NAMALWA (cell line): Measurements from ENCODE around the gene PCSK4.

Experiments
- DNase-seq: peaks from one replicate; pipeline ENCODE4 v3.0.0-alpha.2; 2015; ENCODE audit warnings: low spot score

The PCSK4 gene

DNA sequence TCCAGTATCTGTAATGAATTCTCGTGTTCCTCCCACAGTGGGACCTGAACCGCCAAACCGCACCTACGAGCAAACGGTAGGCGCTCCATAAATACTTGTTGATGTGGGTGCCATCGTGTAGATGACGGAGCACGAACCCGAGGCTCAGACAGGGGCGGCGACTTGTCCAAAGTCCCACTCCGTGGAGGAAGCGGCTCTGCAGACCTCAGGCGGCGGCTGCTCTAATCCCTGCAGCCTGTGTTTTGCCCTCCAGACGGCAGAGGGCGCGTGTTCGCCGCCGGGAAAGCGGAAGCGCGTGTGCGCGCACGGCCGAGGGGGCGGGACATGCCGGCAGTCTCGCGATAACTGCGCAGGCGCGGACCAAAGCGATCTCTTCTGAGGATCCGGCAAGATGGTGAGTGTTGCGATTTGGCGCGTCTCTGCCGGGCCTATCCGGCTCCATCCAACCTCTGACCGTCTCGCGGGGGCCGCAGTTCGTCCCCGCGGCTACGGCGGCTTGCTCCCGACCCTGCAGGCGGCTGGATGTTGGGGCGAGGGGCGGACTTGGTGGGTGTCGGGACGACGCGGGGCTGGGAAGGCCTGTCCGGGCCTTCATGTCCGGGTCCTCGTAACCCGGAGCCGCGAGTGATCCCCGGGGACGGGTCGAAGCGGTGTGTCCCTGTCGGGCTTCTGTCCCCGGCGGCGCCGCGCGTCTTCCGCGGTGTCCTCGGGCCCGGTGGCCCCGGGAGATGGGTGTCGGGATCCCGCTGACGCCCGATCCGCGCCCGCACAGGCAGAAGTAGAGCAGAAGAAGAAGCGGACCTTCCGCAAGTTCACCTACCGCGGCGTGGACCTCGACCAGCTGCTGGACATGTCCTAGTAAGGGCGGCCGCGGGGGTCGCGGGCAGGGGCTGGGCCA lies 51.9 kb downstream of the PCSK4 start, which contains the start of gene RPS15:
RPS15 (plus strand) TSS at position 362 of the 898 bp plus-strand sequence; CDS start at position 392, 30 bp downstream.
- peak; percentile 96 for DNase-seq

DNA sequence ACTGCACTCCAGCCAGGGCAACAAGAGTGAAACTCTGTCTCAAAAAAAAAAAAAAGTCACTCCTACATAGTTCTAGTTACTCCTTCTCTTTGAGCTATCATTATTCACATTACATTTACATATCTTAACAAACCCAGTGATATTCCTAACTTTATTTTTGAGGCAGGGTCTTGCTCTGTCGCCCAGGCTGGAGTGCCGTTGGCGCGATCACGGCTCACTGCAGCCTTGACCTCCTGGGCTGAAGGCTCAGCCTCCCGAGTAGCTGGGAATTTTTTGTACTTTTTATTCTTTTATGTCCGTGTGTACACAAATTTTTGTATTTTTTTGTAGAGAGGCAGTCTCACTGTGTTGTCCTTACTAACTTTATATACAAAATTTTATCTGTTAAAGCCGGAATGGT lies 52.5 kb downstream of the PCSK4 start:
- no peak for DNase-seq

DNA sequence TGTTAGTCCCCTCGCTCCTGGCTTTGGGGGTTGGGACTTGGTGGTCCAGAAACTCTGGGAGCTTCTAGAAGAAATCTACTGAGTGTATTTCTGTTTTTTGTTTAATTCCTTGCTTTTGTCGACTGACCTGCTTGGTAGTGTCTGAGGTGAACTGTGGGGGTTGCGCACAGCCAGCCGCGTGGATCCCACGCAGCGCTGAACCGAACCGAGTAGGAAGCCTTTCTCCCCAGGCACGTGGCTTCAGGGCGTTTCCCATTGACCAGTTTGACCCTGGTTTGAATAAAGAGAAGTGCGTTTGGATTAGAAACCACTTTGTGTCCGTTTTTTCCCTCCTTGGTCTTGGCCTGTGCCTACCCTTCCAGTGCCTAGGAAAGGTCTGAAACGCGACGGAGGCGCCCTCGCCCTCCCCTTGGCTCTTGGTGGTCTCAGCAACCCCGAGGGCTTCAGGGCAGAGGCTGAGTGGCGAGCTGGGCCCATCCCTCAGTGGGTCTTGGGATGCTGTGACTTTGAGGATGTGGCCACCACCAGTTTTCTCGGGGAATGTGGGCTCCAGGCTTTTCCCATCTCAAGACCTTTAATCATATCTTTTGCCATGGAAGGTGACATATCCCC lies 54.7 kb downstream of the PCSK4 start:
- no peak for DNase-seq

DNA sequence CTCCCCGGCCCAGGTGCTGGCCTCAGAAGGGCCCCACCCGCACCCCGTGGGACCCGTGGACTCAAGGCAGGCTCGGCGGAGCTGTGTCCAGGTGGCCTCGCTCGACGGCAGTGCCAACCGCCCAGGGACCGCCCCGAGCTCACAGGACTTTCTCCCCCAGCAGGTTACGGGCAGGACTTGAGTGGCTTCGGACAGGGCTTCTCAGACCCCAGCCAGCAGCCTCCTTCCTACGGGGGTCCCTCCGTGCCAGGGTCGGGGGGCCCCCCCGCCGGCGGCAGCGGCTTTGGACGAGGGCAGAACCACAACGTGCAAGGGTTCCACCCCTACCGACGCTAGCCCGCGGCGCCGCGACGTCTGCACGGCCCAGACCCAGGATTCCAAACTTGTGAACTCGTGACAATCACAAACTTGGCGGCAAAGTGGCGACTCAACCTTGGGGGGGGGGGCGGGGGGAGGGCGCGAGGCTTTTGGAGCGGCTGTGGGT lies 55.5 kb downstream of the PCSK4 start:
- no peak for DNase-seq

DNA sequence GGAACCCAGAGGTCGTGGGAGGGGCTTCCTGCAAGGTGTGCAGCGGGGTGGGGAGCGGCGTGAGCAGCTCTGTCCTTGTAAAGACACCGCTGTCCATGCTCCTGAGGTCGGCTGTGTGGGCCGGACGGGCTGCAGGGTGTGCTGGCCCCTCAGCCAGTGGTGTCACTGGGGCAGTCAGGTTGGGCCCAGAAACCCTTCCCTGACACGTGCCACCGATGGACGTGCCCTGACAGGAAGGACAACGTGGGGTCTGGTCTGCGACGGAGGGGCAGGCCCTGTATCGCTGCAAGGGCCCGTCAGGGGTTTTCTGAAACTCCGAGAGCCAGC lies 56.1 kb downstream of the PCSK4 start:
- no peak for DNase-seq

DNA sequence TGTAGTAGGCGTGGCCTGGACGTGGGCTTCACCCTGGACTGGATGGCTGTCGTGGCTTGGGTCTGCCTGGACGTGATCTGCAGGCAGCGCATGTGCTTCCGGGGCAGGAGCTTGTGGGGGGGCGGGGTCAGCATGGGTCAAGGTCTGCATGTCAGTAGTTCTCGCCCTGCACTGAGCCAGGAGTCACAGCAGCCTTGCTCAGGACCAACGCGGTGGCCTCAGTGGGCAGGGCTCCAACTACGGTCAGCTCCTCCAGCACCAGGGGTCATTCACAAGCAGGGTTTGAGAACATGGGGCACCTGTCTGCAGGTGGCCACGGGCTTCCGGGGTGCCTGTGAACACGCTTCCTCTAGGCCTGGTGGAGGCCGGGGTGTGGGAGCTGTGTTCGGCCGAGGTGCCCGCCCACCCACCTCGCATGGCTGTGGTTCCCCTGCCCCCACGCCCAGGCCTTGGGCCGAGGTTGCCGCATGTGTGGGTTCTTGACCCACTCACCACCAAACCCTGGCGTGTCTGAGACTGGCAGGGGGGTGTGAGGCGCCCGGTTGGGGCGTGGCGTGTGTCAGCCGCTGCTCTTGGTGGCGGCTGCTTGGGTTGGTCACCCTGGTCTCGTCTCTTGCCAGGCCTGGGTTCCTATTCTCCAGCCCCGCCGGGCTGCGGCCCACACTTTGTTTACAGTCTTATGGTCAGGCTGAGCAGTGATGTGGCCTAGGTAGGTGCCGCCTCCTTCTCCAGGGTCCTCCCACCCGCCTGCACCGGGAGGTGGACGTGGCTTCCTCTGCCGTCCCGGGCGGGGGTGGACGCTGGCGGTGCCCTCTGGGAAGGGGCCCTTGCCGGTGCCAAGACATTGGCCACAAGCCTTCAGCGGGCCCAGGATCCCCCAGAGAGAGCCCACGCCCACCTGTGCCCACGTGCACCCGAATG lies 56.8 kb downstream of the PCSK4 start:
- DNase-seq: no peak

DNA sequence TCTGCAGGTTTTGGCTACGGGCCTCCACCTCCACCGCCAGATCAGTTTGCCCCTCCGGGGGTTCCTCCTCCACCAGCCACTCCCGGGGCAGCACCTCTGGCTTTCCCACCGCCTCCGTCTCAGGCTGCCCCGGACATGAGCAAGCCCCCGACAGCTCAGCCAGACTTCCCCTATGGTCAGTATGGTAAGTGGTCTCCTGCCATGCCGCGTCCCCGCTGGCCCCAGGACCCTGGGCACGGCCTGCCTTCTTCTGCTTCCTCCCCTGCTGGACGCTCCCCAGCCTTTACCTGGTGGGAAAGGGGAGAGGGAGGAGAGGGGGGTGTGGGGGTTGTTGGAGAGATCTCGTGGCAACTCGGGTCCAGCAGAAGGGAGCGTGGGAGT lies 57.7 kb downstream of the PCSK4 start:
- DNase-seq: no peak

DNA sequence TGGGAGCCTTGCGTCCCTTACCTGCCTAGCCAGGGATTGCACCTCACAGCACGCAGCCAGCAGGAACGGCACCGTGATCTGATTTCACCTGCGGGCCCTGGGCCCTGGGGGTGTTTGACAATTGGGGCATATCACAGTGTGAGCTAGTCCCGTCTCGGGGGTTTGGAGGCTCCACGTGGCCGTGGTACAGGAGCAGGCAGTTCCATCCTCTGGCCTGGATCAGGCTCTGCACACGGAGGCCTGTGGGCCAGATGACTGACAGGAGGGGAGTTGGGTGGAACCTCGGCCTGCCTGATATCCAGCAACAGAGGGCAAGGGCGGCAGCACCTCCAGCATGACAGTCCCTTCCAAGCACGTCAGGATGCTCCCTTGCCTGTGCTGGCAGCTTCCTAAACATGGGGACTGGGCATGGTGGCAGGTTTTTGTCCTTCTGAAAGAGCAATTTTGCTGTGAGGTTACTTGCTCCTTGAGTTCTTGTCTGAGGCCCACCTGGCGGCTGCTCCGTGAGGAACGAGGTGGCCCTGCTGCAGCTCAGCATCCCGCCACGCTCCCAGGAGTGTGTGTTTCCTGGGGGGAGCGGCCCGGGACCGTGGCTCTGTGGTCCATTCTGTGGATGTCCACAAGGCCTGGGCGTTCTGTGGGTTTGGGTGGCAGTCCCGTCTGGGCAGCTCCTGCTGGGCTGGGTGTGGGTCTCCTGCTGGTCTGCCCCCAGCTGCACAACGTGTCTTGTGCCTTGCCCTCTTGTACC lies 58.2 kb downstream of the PCSK4 start:
- DNase-seq: no peak
